IMR-90 (cell line): ENCODE measurements around the gene RAB1B. TPM values are rescaled to one million over a fixed set of nuclear protein-coding genes. Genes with fewer than 3 reads are reported as not detected.

Experiments used
- ATAC-seq: fragments of 200-7000 bp; cut with Tn5 transposase; 2 replicates; pipeline ENCODE4 v1.9.1; 2020; ENCODE audit warnings: low read depth, mild to moderate bottlenecking, moderate library complexity
- BruUV-seq: library from RNA; stranded (reverse); fragments of 400-500 nt; replicated peaks from 2 replicates; lab custom pipeline; 2021; lab: Mats Ljungman, UMichigan
- CTCF ChIA-PET: fragments of 300-600 bp; formaldehyde crosslinking; extraction: SDS; loops from one replicate; lab custom pipeline; 2021; ENCODE audit warnings: antibody characterized with exemption; lab: Yijun Ruan, JAX
- POLR2A ChIA-PET: fragments of 300-600 bp; sonication (Branson Sonifier 250); formaldehyde crosslinking; loops from one replicate; lab custom pipeline; 2022; ENCODE audit warnings: antibody characterized with exemption; ENCODE audit not compliant: unreplicated experiment; lab: Charles Lee
- DNase-seq: peaks from one replicate; pipeline ENCODE4 v3.0.0; 2013
- H2AFZ ChIP-seq: replicated peaks from 2 replicates; pipeline ENCODE3; 2013; ENCODE audit warnings: low read length, mild to moderate bottlenecking; ENCODE audit not compliant: poor library complexity
- H2AK5ac ChIP-seq: 2 replicates; pipeline ENCODE4 v1.6.1; 2013; ENCODE audit warnings: low read depth, low read length, inconsistent platforms
- H2AK9ac ChIP-seq: replicated peaks from 2 replicates; pipeline ENCODE3; 2013; ENCODE audit warnings: mild to moderate bottlenecking, low read depth, low read length, moderate library complexity; ENCODE audit not compliant: poor library complexity
- H2BK120ac ChIP-seq: 2 replicates; pipeline ENCODE4 v1.6.1; 2013; ENCODE audit warnings: low read depth, low read length, inconsistent platforms
- H2BK15ac ChIP-seq: 3 replicates; pipeline ENCODE4 v1.6.1; 2013; ENCODE audit warnings: low read depth, low read length, inconsistent platforms
- H2BK20ac ChIP-seq: 2 replicates; pipeline ENCODE4 v1.6.1; 2013; ENCODE audit warnings: low read depth, mild to moderate bottlenecking, inconsistent platforms, low read length, moderate library complexity
- H2BK5ac ChIP-seq: 2 replicates; pipeline ENCODE4 v1.6.1; 2013; ENCODE audit warnings: mild to moderate bottlenecking, low read depth, low read length, inconsistent platforms; ENCODE audit not compliant: poor library complexity, severe bottlenecking
- H3K14ac ChIP-seq: replicated peaks from 2 replicates; pipeline ENCODE4 v1.6.1; 2013; ENCODE audit warnings: low read depth, low read length, inconsistent platforms
- H3K18ac ChIP-seq: 2 replicates; pipeline ENCODE4 v1.6.1; 2013; ENCODE audit warnings: low read depth, low read length, control low read depth
- H3K23ac ChIP-seq: 2 replicates; pipeline ENCODE4 v1.6.1; 2013; ENCODE audit warnings: low read depth, low read length, inconsistent platforms
- H3K27ac ChIP-seq: 2 replicates; pipeline ENCODE4 v1.5.1; 2013; ENCODE audit warnings: mild to moderate bottlenecking, control low read depth, low read length; ENCODE audit not compliant: insufficient read depth
- H3K27me3 ChIP-seq: 2 replicates; pipeline ENCODE4 v1.6.1; 2013; ENCODE audit warnings: low read length; ENCODE audit not compliant: control insufficient read depth, insufficient read depth
- H3K36me3 ChIP-seq: 2 replicates; pipeline ENCODE4 v1.6.1; 2013; ENCODE audit warnings: low read length, mixed read lengths; ENCODE audit not compliant: control insufficient read depth, insufficient read depth
- H3K4ac ChIP-seq: 2 replicates; pipeline ENCODE4 v1.6.1; 2013; ENCODE audit warnings: low read depth, low read length, inconsistent platforms
- H3K4me1 ChIP-seq: 2 replicates; pipeline ENCODE4 v1.6.1; 2013; ENCODE audit warnings: low read length, mixed read lengths; ENCODE audit not compliant: control insufficient read depth, insufficient read depth
- H3K4me2 ChIP-seq: 2 replicates; pipeline ENCODE4 v1.6.1; 2013; ENCODE audit warnings: low read depth, mild to moderate bottlenecking, control low read depth, low read length, moderate library complexity
- H3K4me3 ChIP-seq: 2 replicates; pipeline ENCODE4 v1.5.1; 2013; ENCODE audit warnings: low read depth, mild to moderate bottlenecking, control low read depth, low read length, moderate library complexity; ENCODE audit not compliant: insufficient read depth
- H3K56ac ChIP-seq: 2 replicates; pipeline ENCODE4 v1.6.1; 2013; ENCODE audit warnings: low read length, inconsistent platforms; ENCODE audit not compliant: insufficient read depth; ENCODE audit errors: extremely low read depth
- H3K79me1 ChIP-seq, 2 experiments: 2 replicates each; pipeline ENCODE4 v1.6.1; 2013; ENCODE audit warnings: low read length in 2 of 2, inconsistent platforms in 1 of 2, low read depth in 1 of 2
- H3K9ac ChIP-seq: 2 replicates; pipeline ENCODE4 v1.6.1; 2013; ENCODE audit warnings: low read depth, low read length, control low read depth
- H3K9me1 ChIP-seq: 2 replicates; pipeline ENCODE4 v1.6.1; 2013; ENCODE audit warnings: low read length, inconsistent platforms; ENCODE audit not compliant: insufficient read depth
- H3K9me3 ChIP-seq: 2 replicates; pipeline ENCODE4 v1.6.1; 2013; ENCODE audit warnings: low read length; ENCODE audit not compliant: control insufficient read depth, insufficient read depth
- H4K20me1 ChIP-seq: 2 replicates; pipeline ENCODE4 v1.6.1; 2013; ENCODE audit warnings: low read length, inconsistent platforms; ENCODE audit not compliant: insufficient read depth
- H4K5ac ChIP-seq: 2 replicates; pipeline ENCODE4 v1.6.1; 2013; ENCODE audit warnings: mild to moderate bottlenecking, low read depth, low read length, control low read depth
- H4K8ac ChIP-seq, 2 experiments: 2 replicates each; pipeline ENCODE4 v1.6.1; 2013; ENCODE audit warnings: low read depth in 2 of 2, low read length in 2 of 2, control low read depth in 1 of 2, inconsistent platforms in 1 of 2
- H4K91ac ChIP-seq: 2 replicates; pipeline ENCODE4 v1.6.1; 2013; ENCODE audit warnings: low read depth, low read length, inconsistent platforms; ENCODE audit not compliant: insufficient read depth
- BHLHE40 ChIP-seq: fragments of 150-350 bp; IDR thresholded peaks from 2 replicates; pipeline ENCODE4 v1.6.1; 2016; ENCODE audit warnings: mild to moderate bottlenecking, low read depth, low read length
- CEBPB ChIP-seq: IDR thresholded peaks from 2 replicates; pipeline ENCODE4 v1.6.1; 2012; ENCODE audit warnings: low read depth, low read length, improper control_type of control experiment
- CHD1 ChIP-seq: IDR thresholded peaks from 2 replicates; pipeline ENCODE4 v1.6.1; 2012; ENCODE audit warnings: low read depth, low read length, improper control_type of control experiment
- CTCF ChIP-seq: conservative IDR thresholded peaks from 2 replicates; pipeline ENCODE4 v1.5.1; 2012; ENCODE audit warnings: mild to moderate bottlenecking, low read depth, low read length, improper control_type of control experiment
- FOS ChIP-seq: fragments of 150-350 bp; IDR thresholded peaks from 2 replicates; pipeline ENCODE4 v1.6.1; 2016; ENCODE audit warnings: low read depth, low read length
- MAZ ChIP-seq: IDR thresholded peaks from 2 replicates; pipeline ENCODE4 v1.6.1; 2012; ENCODE audit warnings: low read depth, mild to moderate bottlenecking, low read length, improper control_type of control experiment, moderate library complexity, borderline replicate concordance
- MXI1 ChIP-seq: IDR thresholded peaks from 2 replicates; pipeline ENCODE4 v1.6.1; 2012; ENCODE audit warnings: low read depth, mild to moderate bottlenecking, low read length, moderate library complexity, borderline replicate concordance
- NFE2L2 ChIP-seq: fragments of 150-350 bp; IDR thresholded peaks from 2 replicates; pipeline ENCODE4 v1.6.1; 2016; ENCODE audit warnings: low read depth, mild to moderate bottlenecking, low read length
- POLR2A ChIP-seq: IDR thresholded peaks from 2 replicates; pipeline ENCODE4 v1.6.1; 2012; ENCODE audit warnings: mild to moderate bottlenecking, low read depth, low read length
- RAD21 ChIP-seq: IDR thresholded peaks from 2 replicates; pipeline ENCODE4 v1.6.1; 2012; ENCODE audit warnings: low read length, improper control_type of control experiment
- RCOR1 ChIP-seq: IDR thresholded peaks from 2 replicates; pipeline ENCODE4 v1.6.1; 2012; ENCODE audit warnings: mild to moderate bottlenecking, low read length, improper control_type of control experiment; ENCODE audit not compliant: insufficient replicate concordance
- RFX5 ChIP-seq: IDR thresholded peaks from 2 replicates; pipeline ENCODE4 v1.8.0; 2012; ENCODE audit warnings: low read depth, mild to moderate bottlenecking, low read length, moderate library complexity
- SMC3 ChIP-seq: fragments of 150-350 bp; IDR thresholded peaks from 2 replicates; pipeline ENCODE4 v1.6.1; 2016; ENCODE audit warnings: low read depth, mild to moderate bottlenecking, antibody characterized with exemption, low read length, moderate library complexity
- WGBS, 2 experiments: methylation state at CpG; one replicate each; pipeline versions ENCODE4 v1.1.5 to v1.1.7; 2013; ENCODE audit warnings: missing lambda C conversion rate in 2 of 2; ENCODE audit not compliant: insufficient read length in 1 of 2; ENCODE audit errors: extremely low coverage in 2 of 2; 5-methylcytosine and 5-hydroxymethylcytosine counted together
- dilution Hi-C: fragments of 300-500 bp; cut with HindIII; formaldehyde crosslinking; loops from one replicate; pipeline ENCODE4 v1.14.3; 2018; ENCODE audit warnings: low sequenced_read_pairs; ENCODE audit not compliant: unreplicated experiment
- in situ Hi-C: fragments of 300-500 bp; cut with MboI; formaldehyde crosslinking; loops from 3 replicates; pipeline ENCODE4 v1.14.3; 2019; ENCODE audit warnings: low sequenced_read_pairs, inconsistent platforms, mixed read lengths
- intact Hi-C: fragments of 100-400 bp; cut with micrococcal nuclease; formaldehyde crosslinking; loops from 2 replicates; pipeline ENCODE4 v1.10.0; 2022
- polyA plus RNA-seq, 3 experiments: library from polyadenylated mRNA; depleted of rRNA; stranded (reverse); fragments of >200 nt; gene quantifications; 2 replicates each; pipeline ENCODE4 v1.2.3, GENCODE V29; 2012; ENCODE audit warnings: low replicate concordance in 1 of 3
- total RNA-seq: library from RNA; depleted of rRNA; stranded (reverse); fragments of >200 nt; gene quantifications from 2 replicates; pipeline ENCODE4 v1.2.3, GENCODE V29; 2012
- TF ChIP-seq, protein P1 (sequence below): fragments of 150-350 bp; IDR thresholded peaks from 2 replicates; pipeline ENCODE4 v1.6.1; 2016; ENCODE audit warnings: low read depth, mild to moderate bottlenecking, low read length, moderate library complexity, borderline replicate concordance
- TF ChIP-seq, protein P2 (sequence below): fragments of 150-350 bp; IDR thresholded peaks from 2 replicates; pipeline ENCODE4 v1.6.1; 2017; ENCODE audit warnings: mild to moderate bottlenecking, antibody characterized with exemption, low read length, low read depth

Gene RAB1B
- total and polyA plus RNA-seq, 2 of the 4 experiments (the other 2 are of a cell fraction) = 83.7 to 248 TPM

- DNase-seq (no peak), ATAC-seq (no peak)
- ChIA-PET CTCF (no interaction called here), POLR2A (no interaction called here)
- BruUV-seq = no TSS peak
- H3K36me3 ChIP-seq = peaks cover 37% of the 10 kb centered on the region
- H3K79me1 ChIP-seq = peaks cover 4 to 50% of the 10 kb centered on the region in 2 experiments; a peak in 3 of 4 replicates
- H2AK5ac ChIP-seq = 0 out of 2 replicates have a peak overlapping the region, but pooled peaks have one; percentile 27
- H3K4me3 ChIP-seq = no peak overlapping the region; the same call in 1 of the 2 replicates
- no peak overlapping the region for H2BK120ac ChIP-seq
- no peak overlapping the region for H2BK20ac ChIP-seq
- no peak overlapping the region for H2BK15ac ChIP-seq
- no peak overlapping the region; a peak in 1 of 4 replicates for H4K8ac ChIP-seq
- H3K27ac ChIP-seq = peak overlapping the region; percentile 57
- no peak overlapping the region for H3K18ac ChIP-seq
- H3K9me1 ChIP-seq = peaks cover 2% of the 10 kb centered on the region; the same call in 1 of the 2 replicates
- peak overlapping the region; percentile 74 for H2AK9ac ChIP-seq
- in situ Hi-C loops = no loop called here
- dilution Hi-C loops = no loop called here
- no peaks in the 10 kb centered on the region for H3K27me3 ChIP-seq
- WGBS, 2 experiments = 89% methylated on average over 5 of the region's 20 CpGs; no CpG with 5 or more reads in 1 of the 2 experiments
- H3K4me1 ChIP-seq = peaks cover 4% of the 10 kb centered on the region; the same call in 1 of the 2 replicates
- H3K56ac ChIP-seq = no peak overlapping the region
- no peak overlapping the region for H3K14ac ChIP-seq
- H4K91ac ChIP-seq = no peak overlapping the region
- peak overlapping the region; percentile 94 for H2AFZ ChIP-seq
- peak overlapping the region; percentile 31; the same call in 1 of the 2 replicates for H3K9ac ChIP-seq
- no peaks in the 10 kb centered on the region for H3K9me3 ChIP-seq
- H4K5ac ChIP-seq = no peak overlapping the region
- peaks cover 26% of the 10 kb centered on the region; the same call in 1 of the 2 replicates for H4K20me1 ChIP-seq
- no peak overlapping the region for H3K4ac ChIP-seq
- H2BK5ac ChIP-seq = no peak overlapping the region
- peak overlapping the region; percentile 70; the same call in 1 of the 2 replicates for H3K4me2 ChIP-seq
- intact Hi-C loops = no loop called here
- H3K23ac ChIP-seq = no peak overlapping the region; the same call in 1 of the 2 replicates
- TF ChIP-seq, protein P1, sequence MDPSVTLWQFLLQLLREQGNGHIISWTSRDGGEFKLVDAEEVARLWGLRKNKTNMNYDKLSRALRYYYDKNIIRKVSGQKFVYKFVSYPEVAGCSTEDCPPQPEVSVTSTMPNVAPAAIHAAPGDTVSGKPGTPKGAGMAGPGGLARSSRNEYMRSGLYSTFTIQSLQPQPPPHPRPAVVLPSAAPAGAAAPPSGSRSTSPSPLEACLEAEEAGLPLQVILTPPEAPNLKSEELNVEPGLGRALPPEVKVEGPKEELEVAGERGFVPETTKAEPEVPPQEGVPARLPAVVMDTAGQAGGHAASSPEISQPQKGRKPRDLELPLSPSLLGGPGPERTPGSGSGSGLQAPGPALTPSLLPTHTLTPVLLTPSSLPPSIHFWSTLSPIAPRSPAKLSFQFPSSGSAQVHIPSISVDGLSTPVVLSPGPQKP = no peak
- TF ChIP-seq RAD21 (no peak), CHD1 (no peak), MXI1 (no peak), NFE2L2 (no peak), POLR2A (no peak), FOS (no peak), BHLHE40 (no peak), MAZ (no peak), CEBPB (no peak), RFX5 (no peak), CTCF (no peak), SMC3 (no peak), RCOR1 (no peak)
- TF ChIP-seq, protein P2, sequence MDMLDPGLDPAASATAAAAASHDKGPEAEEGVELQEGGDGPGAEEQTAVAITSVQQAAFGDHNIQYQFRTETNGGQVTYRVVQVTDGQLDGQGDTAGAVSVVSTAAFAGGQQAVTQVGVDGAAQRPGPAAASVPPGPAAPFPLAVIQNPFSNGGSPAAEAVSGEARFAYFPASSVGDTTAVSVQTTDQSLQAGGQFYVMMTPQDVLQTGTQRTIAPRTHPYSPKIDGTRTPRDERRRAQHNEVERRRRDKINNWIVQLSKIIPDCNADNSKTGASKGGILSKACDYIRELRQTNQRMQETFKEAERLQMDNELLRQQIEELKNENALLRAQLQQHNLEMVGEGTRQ = no peak
These were observed 1.9 kb upstream of the RAB1B start for GRCh38 chr11:66266378-66267038.
